GM12875 (cell line): ENCODE measurements around the gene M1AP.

Experiments
- H3K4me3 ChIP-seq: one replicate; pipeline ENCODE4 v1.5.1; 2011; ENCODE audit warnings: low read depth, low read length, control low read depth
- TF ChIP-seq, protein P1 (sequence below): IDR thresholded peaks from 2 replicates; pipeline ENCODE4 v1.5.1; 2011; ENCODE audit warnings: low read depth, mild to moderate bottlenecking, control low read depth, inconsistent platforms, low read length, moderate library complexity, borderline replicate concordance; ENCODE audit not compliant: insufficient read depth

The M1AP gene

DNA sequence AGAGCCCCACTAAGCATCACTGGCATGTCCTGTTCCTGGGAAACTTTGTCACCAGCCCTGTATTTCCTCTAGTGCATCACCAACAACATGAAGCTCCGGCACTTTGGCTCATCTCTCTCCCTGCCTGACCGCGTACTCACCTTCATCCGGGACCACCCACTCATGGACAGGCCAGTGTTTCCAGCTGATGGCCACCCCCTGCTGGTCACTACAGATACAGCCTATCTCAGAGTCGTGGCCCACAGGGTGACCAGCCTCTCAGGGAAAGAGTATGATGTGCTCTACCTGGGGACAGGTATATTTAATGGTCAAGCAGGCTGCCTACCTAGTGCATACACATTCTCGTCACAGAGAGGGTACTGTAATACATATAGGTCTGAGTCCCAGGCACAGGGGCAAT is 27.0 kb upstream of the M1AP start:
- no peak overlapping the region for H3K4me3 ChIP-seq
- TF ChIP-seq, protein P1, sequence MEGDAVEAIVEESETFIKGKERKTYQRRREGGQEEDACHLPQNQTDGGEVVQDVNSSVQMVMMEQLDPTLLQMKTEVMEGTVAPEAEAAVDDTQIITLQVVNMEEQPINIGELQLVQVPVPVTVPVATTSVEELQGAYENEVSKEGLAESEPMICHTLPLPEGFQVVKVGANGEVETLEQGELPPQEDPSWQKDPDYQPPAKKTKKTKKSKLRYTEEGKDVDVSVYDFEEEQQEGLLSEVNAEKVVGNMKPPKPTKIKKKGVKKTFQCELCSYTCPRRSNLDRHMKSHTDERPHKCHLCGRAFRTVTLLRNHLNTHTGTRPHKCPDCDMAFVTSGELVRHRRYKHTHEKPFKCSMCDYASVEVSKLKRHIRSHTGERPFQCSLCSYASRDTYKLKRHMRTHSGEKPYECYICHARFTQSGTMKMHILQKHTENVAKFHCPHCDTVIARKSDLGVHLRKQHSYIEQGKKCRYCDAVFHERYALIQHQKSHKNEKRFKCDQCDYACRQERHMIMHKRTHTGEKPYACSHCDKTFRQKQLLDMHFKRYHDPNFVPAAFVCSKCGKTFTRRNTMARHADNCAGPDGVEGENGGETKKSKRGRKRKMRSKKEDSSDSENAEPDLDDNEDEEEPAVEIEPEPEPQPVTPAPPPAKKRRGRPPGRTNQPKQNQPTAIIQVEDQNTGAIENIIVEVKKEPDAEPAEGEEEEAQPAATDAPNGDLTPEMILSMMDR = no peak

DNA sequence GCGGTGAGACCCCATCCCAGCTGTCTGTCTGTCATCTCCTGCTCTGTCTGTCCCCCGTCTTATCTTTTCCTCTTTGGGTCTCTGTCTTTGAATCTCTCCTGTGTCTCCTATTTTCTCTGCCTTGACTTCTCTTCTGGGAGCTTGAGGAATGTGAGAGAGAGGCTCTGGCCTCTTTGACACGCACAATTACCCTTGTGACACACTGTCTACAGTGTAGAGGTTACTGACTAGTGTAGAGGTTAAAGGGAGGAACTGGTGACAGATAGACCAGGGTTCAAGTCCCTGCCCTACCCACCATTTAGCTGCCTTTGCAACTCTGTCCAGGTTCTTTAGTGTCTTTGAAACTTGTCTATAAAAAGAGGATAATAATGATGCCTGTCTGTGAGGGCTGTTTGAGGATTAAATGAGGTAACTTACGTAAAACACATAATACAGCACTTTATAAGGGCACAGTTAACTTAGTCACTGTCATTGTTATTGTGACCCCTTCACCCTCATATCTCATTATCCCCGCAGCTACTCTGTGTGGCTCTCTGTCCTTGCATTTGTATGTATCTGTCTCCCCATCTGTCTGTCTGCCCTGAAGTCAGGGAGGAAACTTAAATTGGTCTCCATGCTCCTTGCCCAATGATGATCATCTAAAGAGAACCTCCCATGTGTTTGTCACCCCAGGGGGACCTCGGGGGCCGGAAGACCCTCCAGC is 25.8 kb upstream of the M1AP start:
- TF ChIP-seq, protein P1 = no peak
- no peak overlapping the region for H3K4me3 ChIP-seq

- H3K4me3 ChIP-seq = no peak overlapping the region
- TF ChIP-seq, protein P1 = no peak
These were observed 23.3 kb upstream of the M1AP start for GRCh38 chr2:74671479-74671878.

- TF ChIP-seq, protein P1 = no peak
- H3K4me3 ChIP-seq = no peak overlapping the region
These were observed 22.1 kb upstream of the M1AP start for GRCh38 chr2:74670263-74670662.

DNA sequence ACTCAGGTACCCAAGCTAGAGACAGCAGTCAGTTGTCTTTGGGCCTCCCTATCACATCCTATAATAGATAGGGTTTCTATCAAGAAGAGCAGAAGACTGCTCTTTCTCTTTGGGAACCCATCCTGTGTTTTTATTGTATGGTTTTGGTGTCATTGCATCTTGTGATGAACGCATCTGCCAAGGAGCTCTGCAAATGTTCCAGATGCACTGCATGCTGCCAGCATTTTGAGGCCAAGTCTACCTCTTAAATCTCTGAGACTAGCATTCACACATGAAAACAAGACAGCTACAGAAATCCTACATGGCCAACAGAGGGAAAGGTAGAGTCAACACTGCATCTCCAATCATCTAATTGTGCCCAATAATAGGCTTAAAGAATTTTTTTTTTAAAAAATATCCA is 20.0 kb upstream of the M1AP start:
- H3K4me3 ChIP-seq = no peak overlapping the region
- TF ChIP-seq, protein P1 = no peak

DNA sequence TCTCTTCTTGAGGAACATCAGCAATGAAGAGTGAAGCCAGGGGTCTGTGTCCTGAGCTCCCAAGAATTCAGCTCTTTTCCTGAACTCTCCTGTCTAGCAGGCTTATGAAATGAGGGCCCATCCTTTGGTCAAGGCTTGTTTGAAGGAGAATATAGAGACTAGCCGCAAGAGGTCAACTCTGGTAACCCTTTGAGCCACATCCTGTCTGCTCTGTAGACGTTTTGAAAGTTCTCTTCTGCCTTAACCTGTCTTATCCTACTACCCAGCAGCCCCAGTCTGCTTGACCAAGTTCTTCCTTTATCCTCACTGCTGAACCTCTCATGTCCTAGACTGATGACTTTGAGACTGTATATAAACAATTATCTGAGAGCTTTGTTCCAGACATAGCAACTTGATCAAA is 11.3 kb upstream of the M1AP start:
- no peak overlapping the region for H3K4me3 ChIP-seq
- TF ChIP-seq, protein P1 = no peak

DNA sequence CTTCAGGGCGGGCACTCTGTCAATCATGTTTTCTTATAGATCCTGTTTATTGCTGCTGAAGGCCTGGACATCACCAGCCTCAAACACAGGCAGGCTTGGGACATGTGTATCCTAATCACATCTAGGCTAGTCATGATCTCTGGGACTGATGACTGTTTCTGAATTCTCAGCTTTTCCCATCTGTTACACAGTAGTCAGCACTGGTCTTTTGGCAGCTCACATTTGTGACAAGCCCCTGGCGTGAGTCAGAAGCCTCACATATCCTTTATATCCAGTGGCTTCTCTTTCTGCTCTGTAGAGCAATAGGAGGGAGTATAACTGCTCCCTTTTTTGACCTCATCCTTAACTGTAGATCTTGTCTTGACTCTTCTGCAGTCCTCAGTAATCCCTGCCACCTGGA is 10.4 kb upstream of the M1AP start:
- H3K4me3 ChIP-seq = no peak overlapping the region
- TF ChIP-seq, protein P1 = no peak
